ENCODE results near the gene FAM200B. TPM values are rescaled to one million over a fixed set of nuclear protein-coding genes. Genes with fewer than 3 reads are reported as not detected.
A peak's percentile ranks its signal among the peaks of the same experiment; 100 is the strongest.

The FAM200B gene
- total and polyA plus RNA-seq, 2 of the 4 experiments (the other 2 are of a cell fraction): 16.7 to 18.5 TPM

GRCh38 chr4:15653864-15654592 lies 27.6 kb upstream of the FAM200B start:
- Histone ChIP-seq H3K36me3 (ENCODE audit: control insufficient read depth, insufficient read depth, low read length) (no peaks in the 10 kb centered on the region), H2BK5ac (ENCODE audit: low read depth, low read length, poor library complexity, severe bottlenecking) (peak overlapping the region; percentile 99), H3K9me1 (ENCODE audit: insufficient read depth, low read length) (no peaks in the 10 kb centered on the region), H4K8ac (ENCODE audit: low read depth in 2 of 2, low read length in 2 of 2) (peak overlapping the region; percentile 11 to 62; a peak in 3 of 4 replicates), H2BK20ac (ENCODE audit: low read depth, low read length) (no peak overlapping the region), H3K9me3 (ENCODE audit: control insufficient read depth, insufficient read depth, low read length) (no peaks in the 10 kb centered on the region), H3K4me1 (ENCODE audit: control insufficient read depth, insufficient read depth, low read length) (peaks cover 12% of the 10 kb centered on the region), H3K27me3 (ENCODE audit: control insufficient read depth, insufficient read depth, low read length) (no peaks in the 10 kb centered on the region), H4K20me1 (ENCODE audit: insufficient read depth, low read length) (peaks cover 22% of the 10 kb centered on the region; the same call in 1 of the 2 replicates), H4K5ac (ENCODE audit: low read depth, low read length) (peak overlapping the region; percentile 10; the same call in 1 of the 2 replicates), H3K23ac (ENCODE audit: low read depth, low read length) (peak overlapping the region; percentile 87; the same call in 1 of the 2 replicates), H3K9ac (ENCODE audit: low read depth, low read length) (peak overlapping the region; percentile 98), H3K14ac (replicated peaks; ENCODE audit: low read depth, low read length) (peak overlapping the region; percentile 62), H4K91ac (ENCODE audit: insufficient read depth, low read depth, low read length) (peak overlapping the region; percentile 13; the same call in 1 of the 2 replicates), H3K4me2 (ENCODE audit: low read depth, low read length) (peak overlapping the region; percentile 93), H3K56ac (ENCODE audit: extremely low read depth, insufficient read depth, low read length) (peak overlapping the region; percentile 64), H3K4ac (ENCODE audit: low read depth, low read length) (peak overlapping the region; percentile 34), H3K4me3 (ENCODE audit: insufficient read depth, low read depth, low read length) (peak overlapping the region; percentile 96), H2AK5ac (ENCODE audit: low read depth, low read length) (0 out of 2 replicates have a peak overlapping the region, but pooled peaks have one; percentile 18), H2BK15ac (ENCODE audit: low read depth, low read length) (0 out of 3 replicates have a peak overlapping the region, but pooled peaks have one; percentile 1), H3K27ac (ENCODE audit: insufficient read depth, low read length) (peak overlapping the region; percentile 97), H2BK120ac (ENCODE audit: low read depth, low read length) (no peak overlapping the region), H2AFZ (replicated peaks; ENCODE audit: low read length, poor library complexity) (no peak overlapping the region), H3K18ac (ENCODE audit: low read depth, low read length) (peak overlapping the region; percentile 51), H3K79me1 (ENCODE audit: low read depth in 1 of 2, low read length in 2 of 2) (peaks cover 7 to 25% of the 10 kb centered on the region in 2 experiments; a peak in 3 of 4 replicates), H2AK9ac (replicated peaks; ENCODE audit: low read depth, low read length, poor library complexity) (no peak overlapping the region)
- DNase-seq (peak; percentile 65), ATAC-seq (ENCODE audit: low read depth) (peak; percentile 21)
- TSS peak; percentile 14 for BruUV-seq (replicated peaks)
- intact Hi-C loops (cut with micrococcal nuclease) (loop anchor here (2.0 to 5.0 kb wide), 3 partner anchors 27 to 417 kb away; partner anchors contain the start of gene FAM200B), in situ Hi-C loops (cut with MboI; ENCODE audit: low sequenced_read_pairs) (no loop called here), dilution Hi-C loops (cut with HindIII; ENCODE audit: low sequenced_read_pairs, unreplicated experiment) (no loop called here)
- no CpG with 5 or more reads among the region's 7 CpGs for WGBS, 2 experiments (ENCODE audit: extremely low coverage in 2 of 2, insufficient read length in 1 of 2)
- POLR2A ChIA-PET (ENCODE audit: unreplicated experiment): no interaction called here
- CTCF ChIA-PET: interaction anchor here (0.5 to 1.6 kb wide), 4 partner anchors 10 to 1818 kb away, joined by 3 to 4 read pairs (median 3); no protein-coding TSS in a partner anchor
- TF ChIP-seq CHD1 (IDR thresholded peaks at IDR 0.05; ENCODE audit: low read depth, low read length) (no peak), RFX5 (IDR thresholded peaks at IDR 0.05; ENCODE audit: low read depth, low read length) (no peak), MAFK (IDR thresholded peaks at IDR 0.05; ENCODE audit: low read depth, low read length) (no peak), NFE2L2 (IDR thresholded peaks at IDR 0.05; ENCODE audit: low read depth, low read length) (no peak), CEBPB (IDR thresholded peaks at IDR 0.05; ENCODE audit: low read depth, low read length) (no peak), RAD21 (IDR thresholded peaks at IDR 0.05; ENCODE audit: low read length) (no peak)

Measured in IMR-90 (cell line).